Activated B cell treated with CpG ODN at 0.5 μM for 24 hours (primary cell): Measurements from ENCODE around the gene WNT11. TPM values are rescaled to one million over a fixed set of nuclear protein-coding genes. Genes with fewer than 3 reads are reported as not detected.

ENCODE experiments used
- ATAC-seq: fragments of 200-7000 bp; cut with Tn5 transposase; one replicate; pipeline ENCODE4 v1.10.0; 2021; ENCODE audit warnings: low read depth, mild to moderate bottlenecking, moderate library complexity
- CTCF ChIA-PET: fragments of 350-600 bp; sonication (Branson Sonifier 250); formaldehyde crosslinking; loops from one replicate; lab custom pipeline; 2021; ENCODE audit warnings: antibody characterized with exemption; lab: Charles Lee
- POLR2A ChIA-PET: fragments of 350-600 bp; sonication (Branson Sonifier 250); formaldehyde crosslinking; loops from one replicate; lab custom pipeline; 2021; ENCODE audit warnings: antibody characterized with exemption; lab: Charles Lee
- DNase-seq: peaks from one replicate; pipeline ENCODE4 v3.0.0; 2022
- H3K27ac Mint-ChIP-seq: one replicate; pipeline ENCODE4 v1.8.0; 2020; ENCODE audit warnings: mixed read lengths
- H3K27me3 Mint-ChIP-seq: one replicate; pipeline ENCODE4 v1.8.0; 2021; ENCODE audit warnings: mixed read lengths
- H3K36me3 Mint-ChIP-seq: one replicate; pipeline ENCODE4 v1.8.0; 2021; ENCODE audit warnings: low read depth, mixed read lengths
- H3K4me1 Mint-ChIP-seq: one replicate; pipeline ENCODE4 v1.8.0; 2021; ENCODE audit warnings: mixed read lengths
- H3K4me3 Mint-ChIP-seq: one replicate; pipeline ENCODE4 v1.8.0; 2020; ENCODE audit warnings: mild to moderate bottlenecking, mixed read lengths
- H3K9me3 Mint-ChIP-seq: one replicate; pipeline ENCODE4 v1.8.0; 2020; ENCODE audit warnings: mixed read lengths
- intact Hi-C: fragments of 100-400 bp; cut with micrococcal nuclease; formaldehyde crosslinking; loops from one replicate; pipeline ENCODE4 v1.15.1; 2024
- total RNA-seq: library from RNA; stranded (reverse); gene quantifications from 2 replicates; pipeline ENCODE4 v1.2.3, GENCODE V29; 2022
- TF ChIP-seq, protein P1 (sequence below): fragments of 200-600 bp; IDR thresholded peaks from one replicate; pipeline ENCODE4 v1.8.0; 2022; ENCODE audit warnings: antibody characterized with exemption, mild to moderate bottlenecking

The WNT11 gene
- total RNA-seq, 1 donor from 2014 or later, result 0.16 TPM

DNA sequence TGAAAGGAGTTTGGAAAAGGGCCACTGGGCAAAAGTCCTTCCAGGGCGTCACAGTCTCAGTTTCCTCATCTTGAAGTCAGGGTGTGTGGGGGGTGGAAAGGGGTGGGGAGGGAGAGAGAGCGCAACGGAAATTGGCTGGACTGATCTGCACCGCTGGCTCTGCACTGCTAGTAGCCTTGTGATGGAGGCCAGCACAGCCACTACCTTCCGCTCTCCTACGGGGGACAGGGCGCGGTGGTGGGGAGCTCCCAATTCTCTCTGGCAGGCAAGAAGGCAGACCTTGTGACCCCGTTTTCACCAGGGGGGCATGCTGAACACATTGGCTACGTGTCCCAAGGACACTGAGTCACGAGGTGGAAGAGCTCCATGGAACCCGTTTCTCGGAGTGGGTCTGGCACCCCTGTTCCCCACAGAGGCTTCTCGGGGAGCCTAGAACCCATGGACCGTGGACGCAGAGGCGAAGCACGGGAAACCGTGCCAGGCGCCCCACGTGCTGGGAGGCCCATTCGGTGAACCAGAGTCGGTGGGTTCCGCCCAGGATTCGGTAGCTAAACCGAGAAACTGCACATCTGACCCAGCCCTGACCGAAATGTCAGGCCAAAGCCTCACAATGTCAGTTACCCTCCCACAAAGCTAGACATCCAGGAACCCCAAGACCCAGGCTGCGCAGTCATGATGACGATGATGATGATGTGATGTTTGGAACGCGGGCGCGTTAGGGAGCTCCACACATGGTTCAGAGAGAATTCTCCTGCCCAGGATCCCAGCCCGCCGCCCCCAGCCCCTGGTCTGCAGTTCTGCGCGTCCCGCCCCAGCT, 28.3 kb upstream of the WNT11 start:
- Mint-ChIP-seq H3K4me1 (peaks cover 32% of the 10 kb centered on the region), H3K9me3 (no peaks in the 10 kb centered on the region), H3K27ac (peak overlapping the region; percentile 95), H3K36me3 (peaks cover 14% of the 10 kb centered on the region), H3K4me3 (peak overlapping the region; percentile 95), H3K27me3 (peaks cover 6% of the 10 kb centered on the region)
- ATAC-seq (peak; percentile 23), DNase-seq (peak; percentile 35)
- TF ChIP-seq, protein P1, sequence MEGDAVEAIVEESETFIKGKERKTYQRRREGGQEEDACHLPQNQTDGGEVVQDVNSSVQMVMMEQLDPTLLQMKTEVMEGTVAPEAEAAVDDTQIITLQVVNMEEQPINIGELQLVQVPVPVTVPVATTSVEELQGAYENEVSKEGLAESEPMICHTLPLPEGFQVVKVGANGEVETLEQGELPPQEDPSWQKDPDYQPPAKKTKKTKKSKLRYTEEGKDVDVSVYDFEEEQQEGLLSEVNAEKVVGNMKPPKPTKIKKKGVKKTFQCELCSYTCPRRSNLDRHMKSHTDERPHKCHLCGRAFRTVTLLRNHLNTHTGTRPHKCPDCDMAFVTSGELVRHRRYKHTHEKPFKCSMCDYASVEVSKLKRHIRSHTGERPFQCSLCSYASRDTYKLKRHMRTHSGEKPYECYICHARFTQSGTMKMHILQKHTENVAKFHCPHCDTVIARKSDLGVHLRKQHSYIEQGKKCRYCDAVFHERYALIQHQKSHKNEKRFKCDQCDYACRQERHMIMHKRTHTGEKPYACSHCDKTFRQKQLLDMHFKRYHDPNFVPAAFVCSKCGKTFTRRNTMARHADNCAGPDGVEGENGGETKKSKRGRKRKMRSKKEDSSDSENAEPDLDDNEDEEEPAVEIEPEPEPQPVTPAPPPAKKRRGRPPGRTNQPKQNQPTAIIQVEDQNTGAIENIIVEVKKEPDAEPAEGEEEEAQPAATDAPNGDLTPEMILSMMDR, result no peak
- ChIA-PET POLR2A (interaction anchor here (0.6 to 1.9 kb wide), 5 partner anchors 9 to 1283 kb away, joined by 5 to 7 read pairs (median 6); no protein-coding TSS in a partner anchor), CTCF (interaction anchor here (1.2 to 4.7 kb wide), 3 partner anchors 26 to 342 kb away, joined by 3 to 49 read pairs (median 3); no protein-coding TSS in a partner anchor)
- intact Hi-C loops, result loop anchor here (1.0 to 10.0 kb wide), 8 partner anchors 27 to 837 kb away; partner anchors contain the start of genes DGAT2, GVQW3, RPS3 and THAP12

GRCh38 chr11:76234021-76234415, 27.7 kb upstream of the WNT11 start:
- ChIA-PET CTCF (interaction anchor here (1.2 to 4.7 kb wide), 2 partner anchors 26 to 342 kb away, joined by 3 to 49 read pairs; no protein-coding TSS in a partner anchor), POLR2A (interaction anchor here (0.6 to 1.7 kb wide), 4 partner anchors 10 to 1282 kb away, joined by 5 to 7 read pairs (median 6); no protein-coding TSS in a partner anchor)
- TF ChIP-seq, protein P1, result no peak
- ATAC-seq, result peak; percentile 26
- Mint-ChIP-seq H3K27ac (no peak overlapping the region), H3K9me3 (no peaks in the 10 kb centered on the region), H3K4me3 (peak overlapping the region; percentile 95), H3K36me3 (peaks cover 14% of the 10 kb centered on the region), H3K27me3 (peaks cover 6% of the 10 kb centered on the region), H3K4me1 (peaks cover 32% of the 10 kb centered on the region)
- intact Hi-C loops, result loop anchor here (2.0 to 10.0 kb wide), 2 partner anchors 339 to 439 kb away; no protein-coding TSS in a partner anchor
- peak; percentile 52 for DNase-seq

DNA sequence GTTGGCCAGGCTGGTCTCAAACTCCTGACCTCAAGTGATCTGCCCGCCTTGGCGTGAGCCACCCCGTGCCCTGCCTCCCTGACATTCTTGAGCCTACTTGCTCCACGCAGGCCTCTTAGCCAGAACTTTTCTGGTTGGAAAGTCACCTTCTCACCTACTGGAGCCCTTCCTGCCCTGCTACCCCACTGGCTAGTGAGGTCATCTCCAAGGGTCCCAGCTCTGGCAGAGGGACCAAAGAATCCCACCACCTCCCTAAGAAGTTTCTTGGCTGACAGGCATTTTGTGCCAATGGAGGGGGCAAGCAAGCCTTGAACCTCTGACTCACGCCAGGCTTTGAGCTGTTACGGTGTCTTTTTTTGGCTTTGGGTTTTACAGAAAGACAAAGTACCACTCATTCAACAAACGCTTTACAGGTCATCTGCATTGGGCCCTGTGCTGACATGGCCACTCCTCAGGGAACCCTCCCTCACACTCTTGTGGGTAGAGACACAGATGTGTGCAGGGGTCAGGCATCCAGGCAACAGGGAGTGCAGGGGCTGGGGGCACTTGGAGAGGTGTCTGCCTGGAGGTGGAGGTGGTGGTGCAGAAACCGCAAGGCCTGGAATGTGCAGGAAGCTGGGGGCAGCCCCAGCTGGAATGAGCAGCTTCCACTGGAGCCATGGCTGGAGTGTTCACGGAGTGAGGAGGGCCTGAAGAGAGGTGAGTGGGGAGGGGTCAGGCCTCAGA, 27.1 kb upstream of the WNT11 start:
- TF ChIP-seq, protein P1, result no peak
- peaks cover 14% of the 10 kb centered on the region for H3K36me3 Mint-ChIP-seq
- CTCF ChIA-PET, result interaction anchor here (1.2 to 4.7 kb wide), 2 partner anchors 25 to 341 kb away, joined by 3 to 49 read pairs; no protein-coding TSS in a partner anchor
- ATAC-seq, result no peak
- H3K27me3 Mint-ChIP-seq, result peaks cover 6% of the 10 kb centered on the region
- intact Hi-C loops, result loop anchor here (10.0 kb wide), 1 partner anchor 339 kb away; no protein-coding TSS in a partner anchor
- H3K4me1 Mint-ChIP-seq, result peaks cover 32% of the 10 kb centered on the region
- no peaks in the 10 kb centered on the region for H3K9me3 Mint-ChIP-seq
- H3K27ac Mint-ChIP-seq, result no peak overlapping the region
- POLR2A ChIA-PET, result interaction anchor here (1.4 to 1.7 kb wide), 2 partner anchors 11 to 60 kb away, joined by 6 to 7 read pairs; no protein-coding TSS in a partner anchor
- no peak for DNase-seq
- H3K4me3 Mint-ChIP-seq, result peak overlapping the region; percentile 55

- POLR2A ChIA-PET, result no interaction called here
- CTCF ChIA-PET, result interaction anchor here (2.2 kb wide), 1 partner anchor 23 kb away, joined by 8 read pairs; no protein-coding TSS in a partner anchor
- Mint-ChIP-seq H3K27ac (no peak overlapping the region), H3K9me3 (no peaks in the 10 kb centered on the region), H3K27me3 (peaks cover 6% of the 10 kb centered on the region), H3K4me3 (no peak overlapping the region), H3K4me1 (peaks cover 32% of the 10 kb centered on the region), H3K36me3 (peaks cover 14% of the 10 kb centered on the region)
- intact Hi-C loops, result loop anchor here (10.0 kb wide), 1 partner anchor 337 kb away; no protein-coding TSS in a partner anchor
- DNase-seq (no peak), ATAC-seq (no peak)
- TF ChIP-seq, protein P1, result no peak
These were observed 25.8 kb upstream of the WNT11 start for GRCh38 chr11:76232026-76232665.
